HAP-1 (cell line): ENCODE data around the gene HSD11B2.

Experiments
- DNase-seq, 2 experiments: peaks; one replicate each; pipeline ENCODE4 v3.0.0-alpha.2; 2016 to 2020; ENCODE audit warnings: low spot score in 2 of 2
- H3K27me3 ChIP-seq: fragments of 250-450 bp; sonication (Bioruptor Pico); 2 replicates; pipeline ENCODE4 v1.5.1; 2020; ENCODE audit warnings: low read depth, mild to moderate bottlenecking, moderate library complexity
- H3K36me3 ChIP-seq: fragments of 250-450 bp; sonication (Bioruptor Pico); replicated peaks from 2 replicates; pipeline ENCODE4 v1.5.1; 2020; ENCODE audit warnings: mild to moderate bottlenecking
- H3K4me1 ChIP-seq: fragments of 250-450 bp; sonication (Bioruptor Pico); 2 replicates; pipeline ENCODE4 v1.5.1; 2020; ENCODE audit warnings: mild to moderate bottlenecking
- H3K4me3 ChIP-seq: fragments of 250-450 bp; sonication (Bioruptor Pico); 2 replicates; pipeline ENCODE4 v1.5.1; 2020; ENCODE audit warnings: mild to moderate bottlenecking, moderate library complexity
- H3K9me3 ChIP-seq: fragments of 250-450 bp; sonication (Bioruptor Pico); 2 replicates; pipeline ENCODE4 v1.5.1; 2020; ENCODE audit warnings: mild to moderate bottlenecking, moderate library complexity
- in situ Hi-C: fragments of 300-500 bp; cut with MboI; formaldehyde crosslinking; loops from 3 replicates; pipeline ENCODE4 v1.14.3; 2020; ENCODE audit warnings: low sequenced_read_pairs, inconsistent platforms, mixed read lengths

Gene HSD11B2

DNA sequence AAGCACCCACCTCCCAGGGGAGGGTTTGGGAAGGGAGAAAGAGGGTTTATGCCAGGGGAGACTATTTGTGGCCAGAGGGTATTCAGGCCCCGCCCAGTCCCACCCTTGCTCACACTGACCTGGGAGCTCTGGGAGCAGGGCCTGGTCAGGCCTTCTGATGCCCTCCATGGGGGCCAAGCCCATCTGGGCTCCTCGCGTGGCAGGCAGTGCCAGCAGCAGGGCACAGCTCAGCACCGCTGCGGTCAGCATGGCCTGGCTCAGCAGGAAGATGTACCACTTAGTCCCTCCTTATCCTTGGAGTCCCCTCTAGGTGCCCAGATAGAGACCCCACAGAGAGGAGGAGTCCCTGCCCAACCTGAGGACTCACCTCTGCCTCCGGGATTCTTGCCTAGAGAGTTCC, 52.2 kb downstream of the HSD11B2 start, which contains the start of gene AGRP:
TSS of gene AGRP (minus strand) at position 398 of the 400 bp plus-strand sequence. CDS start at position 249, 149 bp downstream.
- H3K27me3 ChIP-seq = no peaks in the 10 kb centered on the region
- no peak within 1 kb of the TSS for H3K4me3 ChIP-seq
- peaks cover 13% of the 10 kb centered on the region for H3K4me1 ChIP-seq
- no peak for DNase-seq
- no peaks in the 10 kb centered on the region for H3K9me3 ChIP-seq
- in situ Hi-C loops = no loop called here
- H3K36me3 ChIP-seq = no peaks in the 10 kb centered on the region

DNA sequence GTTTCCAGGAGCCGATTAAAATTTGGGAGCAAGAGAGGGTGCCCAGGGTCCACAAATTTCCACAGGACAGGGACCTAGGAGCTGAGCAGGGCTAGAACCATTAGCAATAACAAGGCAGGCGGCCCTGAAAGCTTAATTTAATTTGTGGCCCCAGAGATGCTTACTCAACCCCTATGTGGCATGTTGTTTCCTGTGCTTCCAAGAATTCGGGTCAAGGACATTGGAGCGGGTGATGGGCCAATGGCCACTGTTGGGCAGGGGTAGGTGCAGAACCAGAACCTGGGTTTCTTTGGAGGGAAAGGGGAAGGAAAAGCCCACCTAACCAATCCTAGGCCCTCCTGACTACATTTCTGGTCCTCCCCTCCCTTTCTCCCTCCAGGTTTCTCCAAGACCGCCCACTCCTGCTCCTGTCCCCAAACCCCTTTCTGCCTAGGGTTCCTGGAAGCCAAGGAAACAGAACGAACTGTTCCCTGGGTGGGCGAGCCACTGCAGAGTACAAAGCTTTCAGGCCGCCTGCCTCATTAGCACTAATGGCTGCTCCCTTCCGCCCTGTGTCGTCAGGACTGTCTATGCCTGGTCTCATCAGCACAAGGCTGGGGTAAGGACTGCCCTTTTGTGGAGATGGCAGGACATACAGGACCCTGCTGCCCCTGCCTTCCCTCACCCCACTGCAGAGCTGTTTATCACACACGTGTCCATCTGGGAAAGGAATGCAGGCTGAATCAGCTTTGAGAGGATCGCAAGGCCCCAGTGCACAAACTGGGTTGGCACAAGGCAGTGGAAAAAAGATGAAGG, 53.0 kb downstream of the HSD11B2 start:
- Histone ChIP-seq H3K36me3 (no peaks in the 10 kb centered on the region), H3K4me1 (peaks cover 13% of the 10 kb centered on the region), H3K9me3 (no peaks in the 10 kb centered on the region), H3K27me3 (no peaks in the 10 kb centered on the region), H3K4me3 (no peak overlapping the region)
- in situ Hi-C loops = no loop called here
- DNase-seq = no peak

DNA sequence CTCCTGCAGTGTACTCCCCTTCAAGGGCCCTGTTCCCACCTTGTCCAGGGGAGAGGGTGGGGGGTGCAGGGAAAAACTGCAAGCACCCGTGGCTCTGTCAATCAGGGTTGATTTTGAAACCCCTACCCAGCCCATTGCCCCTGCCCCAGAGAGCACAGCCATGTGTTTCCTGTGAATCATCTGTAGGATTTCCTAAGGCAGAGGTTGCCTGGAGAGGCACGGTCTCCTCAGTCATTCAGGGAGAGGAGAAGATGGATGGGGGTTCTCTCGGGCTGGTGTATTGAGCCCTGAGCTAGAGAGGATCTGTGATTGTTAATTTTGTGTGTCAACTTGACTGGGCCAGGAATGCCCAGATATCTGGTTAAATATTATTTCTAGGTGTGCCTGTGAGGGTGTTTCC, 55.9 kb downstream of the HSD11B2 start:
- Histone ChIP-seq H3K4me1 (peaks cover 5% of the 10 kb centered on the region; the same call in 1 of the 2 replicates), H3K27me3 (no peaks in the 10 kb centered on the region), H3K36me3 (no peaks in the 10 kb centered on the region)

More for the DNA sequence above, 55.9 kb downstream of the HSD11B2 start:
- Histone ChIP-seq H3K4me3 (no peak overlapping the region), H3K9me3 (no peaks in the 10 kb centered on the region)
- DNase-seq = no peak
- in situ Hi-C loops = no loop called here
